Ammon's horn (tissue), 1 donor: ENCODE measurements around the gene PUM1.

Experiments used
- DNase-seq: peaks from one replicate; pipeline ENCODE4 v3.0.0-alpha.2; 2016; ENCODE audit warnings: low spot score

Gene PUM1

GRCh38 chr1:30906631-30907441 lies 158.7 kb downstream of the PUM1 start:
- DNase-seq = no peak

- no peak for DNase-seq
These were observed 159.4 kb downstream of the PUM1 start for GRCh38 chr1:30905916-30906620.

- no peak for DNase-seq
These were observed 160.1 kb downstream of the PUM1 start for GRCh38 chr1:30905403-30905802.

- DNase-seq = no peak
These were observed 160.6 kb downstream of the PUM1 start for GRCh38 chr1:30904962-30905335.

- no peak for DNase-seq
These were observed 161.1 kb downstream of the PUM1 start for GRCh38 chr1:30904191-30904961.

GRCh38 chr1:30903343-30904034 lies 162.0 kb downstream of the PUM1 start:
- no peak for DNase-seq

- DNase-seq = no peak
These were observed 162.8 kb downstream of the PUM1 start for GRCh38 chr1:30902593-30903290.

GRCh38 chr1:30901798-30902581 lies 163.5 kb downstream of the PUM1 start:
- no peak for DNase-seq

GRCh38 chr1:30900931-30901560 lies 164.5 kb downstream of the PUM1 start:
- DNase-seq = no peak

- no peak for DNase-seq
These were observed 165.0 kb downstream of the PUM1 start for GRCh38 chr1:30900486-30900885.

- DNase-seq = no peak
These were observed 165.7 kb downstream of the PUM1 start for GRCh38 chr1:30899577-30900389.

GRCh38 chr1:30898031-30898815 lies 167.3 kb downstream of the PUM1 start:
- DNase-seq = no peak

- DNase-seq = no peak
These were observed 168.6 kb downstream of the PUM1 start for GRCh38 chr1:30896905-30897304.

GRCh38 chr1:30895944-30896660 lies 169.4 kb downstream of the PUM1 start:
- DNase-seq = no peak

GRCh38 chr1:30895382-30895943 lies 170.1 kb downstream of the PUM1 start:
- DNase-seq = no peak

- no peak for DNase-seq
These were observed 171.0 kb downstream of the PUM1 start for GRCh38 chr1:30894508-30894973.

GRCh38 chr1:30893776-30894507 lies 171.6 kb downstream of the PUM1 start:
- no peak for DNase-seq
